Adrenal gland (tissue), 5 donors: Measurements from ENCODE around the gene OLA1.

ENCODE experiments used
- POLR2A ChIP-seq, 2 donors: fragments of 450-650 bp; IDR thresholded peaks; one replicate each; pipeline ENCODE4 v1.6.1; 2017; ENCODE audit warnings: antibody characterized with exemption in 2 of 2, mild to moderate bottlenecking in 2 of 2, moderate library complexity in 1 of 2
- TF ChIP-seq, protein P1 (sequence below), 6 experiments: fragments of 450-650 bp in 4 of 6; fragments of 200-600 bp in 2 of 6; sonication (generic) in 1 of 6; IDR thresholded peaks; 1 replicate in 5 of 6; 2 replicates in 1 of 6; pipeline versions ENCODE4 v1.5.1 to v1.8.0; 2016 to 2021; ENCODE audit warnings: antibody characterized with exemption in 6 of 6, mild to moderate bottlenecking in 2 of 6, moderate library complexity in 1 of 6
- donor health status: DM: no; HTN: no; CAD: no.

DNA sequence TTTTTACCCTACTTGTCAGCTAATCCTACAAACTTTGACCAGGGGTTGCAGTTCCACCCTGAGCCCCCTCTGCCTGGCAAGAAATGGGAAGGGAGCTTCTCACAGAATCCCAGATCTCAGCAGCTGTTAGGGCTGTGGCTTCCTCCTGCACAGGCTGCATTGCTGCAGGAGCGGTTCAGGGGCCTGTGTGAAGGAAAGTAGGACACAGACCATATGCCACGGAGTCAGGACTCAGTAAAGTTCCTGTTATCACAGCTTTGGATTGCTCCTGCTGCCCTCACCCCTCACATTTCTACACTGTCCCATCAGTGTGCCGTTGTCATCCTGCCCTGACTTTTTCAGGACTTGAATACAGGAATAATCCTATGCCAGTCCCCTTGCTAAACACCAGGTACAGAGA, 220.4 kb downstream of the OLA1 start:
- TF ChIP-seq, protein P1, sequence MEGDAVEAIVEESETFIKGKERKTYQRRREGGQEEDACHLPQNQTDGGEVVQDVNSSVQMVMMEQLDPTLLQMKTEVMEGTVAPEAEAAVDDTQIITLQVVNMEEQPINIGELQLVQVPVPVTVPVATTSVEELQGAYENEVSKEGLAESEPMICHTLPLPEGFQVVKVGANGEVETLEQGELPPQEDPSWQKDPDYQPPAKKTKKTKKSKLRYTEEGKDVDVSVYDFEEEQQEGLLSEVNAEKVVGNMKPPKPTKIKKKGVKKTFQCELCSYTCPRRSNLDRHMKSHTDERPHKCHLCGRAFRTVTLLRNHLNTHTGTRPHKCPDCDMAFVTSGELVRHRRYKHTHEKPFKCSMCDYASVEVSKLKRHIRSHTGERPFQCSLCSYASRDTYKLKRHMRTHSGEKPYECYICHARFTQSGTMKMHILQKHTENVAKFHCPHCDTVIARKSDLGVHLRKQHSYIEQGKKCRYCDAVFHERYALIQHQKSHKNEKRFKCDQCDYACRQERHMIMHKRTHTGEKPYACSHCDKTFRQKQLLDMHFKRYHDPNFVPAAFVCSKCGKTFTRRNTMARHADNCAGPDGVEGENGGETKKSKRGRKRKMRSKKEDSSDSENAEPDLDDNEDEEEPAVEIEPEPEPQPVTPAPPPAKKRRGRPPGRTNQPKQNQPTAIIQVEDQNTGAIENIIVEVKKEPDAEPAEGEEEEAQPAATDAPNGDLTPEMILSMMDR (IDR thresholded peaks at IDR 0.05): no peak
- TF ChIP-seq POLR2A (IDR thresholded peaks at IDR 0.05): no peak
